Activated CD4-positive, alpha-beta T cell treated with anti-CD3 and anti-CD28 coated beads, Interleukin-2, amount 10 ng/mL, durations not matched to agents 7 days and 5 days (primary cell): Measurements from ENCODE around the gene PNMT. TPM values are rescaled to one million over a fixed set of nuclear protein-coding genes. Genes with fewer than 3 reads are reported as not detected.
"Not testable (repeated sequence)": the region's sequence is repeated elsewhere in the genome, so short reads cannot be mapped to it uniquely, and the experiment has no call there.

ENCODE experiments used
- CTCF ChIA-PET: fragments of 350-600 bp; sonication (Branson Sonifier 250); formaldehyde crosslinking; loops from one replicate; lab custom pipeline; 2021; ENCODE audit warnings: antibody characterized with exemption; lab: Charles Lee
- POLR2A ChIA-PET: fragments of 350-600 bp; sonication (Branson Sonifier 250); formaldehyde crosslinking; loops from one replicate; lab custom pipeline; 2021; ENCODE audit warnings: antibody characterized with exemption; lab: Charles Lee
- DNase-seq: peaks from one replicate; pipeline ENCODE4 v3.0.0-alpha.2; 2020
- H3K27ac Mint-ChIP-seq: one replicate; pipeline ENCODE4 v1.8.0; 2021; ENCODE audit warnings: mild to moderate bottlenecking, moderate library complexity, mixed read lengths
- H3K27me3 Mint-ChIP-seq: one replicate; pipeline ENCODE4 v1.8.0; 2021; ENCODE audit warnings: mixed read lengths
- H3K36me3 Mint-ChIP-seq: one replicate; pipeline ENCODE4 v1.8.0; 2021; ENCODE audit warnings: low read depth, mixed read lengths
- H3K4me1 Mint-ChIP-seq: one replicate; pipeline ENCODE4 v1.8.0; 2021; ENCODE audit warnings: mixed read lengths
- H3K4me3 Mint-ChIP-seq: one replicate; pipeline ENCODE4 v1.8.0; 2021; ENCODE audit warnings: mild to moderate bottlenecking, moderate library complexity, mixed read lengths
- H3K9me3 Mint-ChIP-seq: one replicate; pipeline ENCODE4 v1.8.0; 2021; ENCODE audit warnings: mixed read lengths
- total RNA-seq, 2 experiments: library from RNA; stranded (reverse); gene quantifications; one replicate each; pipeline ENCODE4 v1.2.3, GENCODE V29; 2021

PNMT gene
- total RNA-seq, 2 experiments from 2014 or later: 0.19 TPM; not detected in 1

- POLR2A ChIA-PET: interaction anchor here (0.7 to 1.0 kb wide), 2 partner anchors 14 to 41 kb away, joined by 3 to 6 read pairs; partner anchors contain the start of gene MIEN1
- no peak for DNase-seq
- H3K36me3 Mint-ChIP-seq: peaks cover 24% of the 10 kb centered on the region
- H3K27ac Mint-ChIP-seq: peak overlapping the region; percentile 98
- peaks cover 29% of the 10 kb centered on the region for H3K4me1 Mint-ChIP-seq
- peak overlapping the region; percentile 94 for H3K4me3 Mint-ChIP-seq
- H3K27me3 Mint-ChIP-seq: no peaks in the 10 kb centered on the region
- H3K9me3 Mint-ChIP-seq: peaks cover 7% of the 10 kb centered on the region
- CTCF ChIA-PET: interaction anchor here (1.0 to 2.4 kb wide), 8 partner anchors 10 to 341 kb away, joined by 3 to 14 read pairs (median 6); partner anchors contain the start of gene MIEN1
Measured at GRCh38 chr17:39688475-39688835, 20.2 kb downstream of the PNMT start.

DNA sequence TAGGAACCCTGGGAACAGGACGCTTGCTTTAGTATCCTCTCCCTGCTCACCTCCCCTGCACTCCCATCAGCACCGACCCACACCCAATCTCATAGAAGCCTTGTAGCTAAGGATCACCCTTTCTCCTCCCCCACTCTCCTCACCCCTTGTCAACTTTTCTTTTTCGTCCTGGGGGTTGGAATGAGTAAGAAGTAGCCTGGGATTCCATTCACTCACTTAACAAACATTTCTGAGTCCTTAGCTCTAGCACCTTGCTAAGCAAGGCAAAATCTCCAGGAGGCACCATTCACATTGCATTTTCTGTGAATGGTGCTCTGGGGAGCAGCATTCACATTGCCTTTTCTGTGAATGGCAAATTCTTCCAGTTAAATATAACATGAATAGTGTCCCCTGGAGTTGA is 20.7 kb downstream of the PNMT start:
- Mint-ChIP-seq H3K4me3 (peak overlapping the region; percentile 94), H3K36me3 (peaks cover 23% of the 10 kb centered on the region), H3K27me3 (no peaks in the 10 kb centered on the region), H3K27ac (peak overlapping the region; percentile 98), H3K9me3 (peaks cover 7% of the 10 kb centered on the region), H3K4me1 (peaks cover 29% of the 10 kb centered on the region)
- POLR2A ChIA-PET: no interaction called here
- CTCF ChIA-PET: interaction anchor here (1.1 to 2.4 kb wide), 5 partner anchors 11 to 67 kb away, joined by 3 to 14 read pairs (median 5); partner anchors contain the start of genes ERBB2 and MIEN1
- DNase-seq: no peak

- H3K36me3 Mint-ChIP-seq: peaks cover 3% of the 10 kb centered on the region
- no peak for DNase-seq
- ChIA-PET CTCF (no interaction called here), POLR2A (no interaction called here)
- H3K9me3 Mint-ChIP-seq: no peaks in the 10 kb centered on the region
- no peak overlapping the region for H3K4me3 Mint-ChIP-seq
- peaks cover 2% of the 10 kb centered on the region for H3K4me1 Mint-ChIP-seq
- no peak overlapping the region for H3K27ac Mint-ChIP-seq
- H3K27me3 Mint-ChIP-seq: peaks cover 9% of the 10 kb centered on the region
Measured at GRCh38 chr17:39694593-39694992, 26.3 kb downstream of the PNMT start.

DNA sequence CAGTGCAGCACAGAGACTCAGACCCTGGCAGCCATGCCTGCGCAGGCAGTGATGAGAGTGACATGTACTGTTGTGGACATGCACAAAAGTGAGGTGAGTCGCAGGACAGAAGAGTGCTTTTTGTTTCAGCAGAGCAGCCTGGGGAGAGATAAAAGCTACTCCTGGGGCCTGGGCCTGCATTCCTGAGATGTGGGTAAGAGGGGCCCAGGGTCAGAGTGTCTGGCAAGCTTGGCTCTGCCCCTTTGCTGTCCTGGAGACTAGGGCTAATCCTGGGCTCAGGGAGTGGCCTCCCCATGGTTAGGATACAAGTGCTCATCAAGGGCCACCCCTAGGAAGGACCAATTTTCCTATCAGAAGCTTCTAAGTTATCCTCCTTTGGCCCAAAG is 26.8 kb downstream of the PNMT start:
- H3K9me3 Mint-ChIP-seq: no peaks in the 10 kb centered on the region
- H3K4me1 Mint-ChIP-seq: peaks cover 5% of the 10 kb centered on the region
- no peak for DNase-seq
- ChIA-PET POLR2A (no interaction called here), CTCF (interaction anchor here (1.5 kb wide), 1 partner anchor 12 kb away, joined by 4 read pairs; no protein-coding TSS in a partner anchor)
- no peak overlapping the region for H3K4me3 Mint-ChIP-seq
- H3K27ac Mint-ChIP-seq: no peak overlapping the region
- peaks cover 3% of the 10 kb centered on the region for H3K36me3 Mint-ChIP-seq
- peaks cover 11% of the 10 kb centered on the region for H3K27me3 Mint-ChIP-seq

- no peak overlapping the region for H3K4me3 Mint-ChIP-seq
- peaks cover 5% of the 10 kb centered on the region for H3K4me1 Mint-ChIP-seq
- H3K27me3 Mint-ChIP-seq: peaks cover 26% of the 10 kb centered on the region
- H3K9me3 Mint-ChIP-seq: no peaks in the 10 kb centered on the region
- ChIA-PET CTCF (interaction anchor here (1.0 to 1.5 kb wide), 3 partner anchors 9 to 75 kb away, joined by 4 to 5 read pairs (median 4); partner anchors contain the start of gene PGAP3), POLR2A (no interaction called here)
- peaks cover 3% of the 10 kb centered on the region for H3K36me3 Mint-ChIP-seq
- DNase-seq: no peak
- peak overlapping the region; percentile 9 for H3K27ac Mint-ChIP-seq
Measured at GRCh38 chr17:39696731-39697130, 28.5 kb downstream of the PNMT start.

DNA sequence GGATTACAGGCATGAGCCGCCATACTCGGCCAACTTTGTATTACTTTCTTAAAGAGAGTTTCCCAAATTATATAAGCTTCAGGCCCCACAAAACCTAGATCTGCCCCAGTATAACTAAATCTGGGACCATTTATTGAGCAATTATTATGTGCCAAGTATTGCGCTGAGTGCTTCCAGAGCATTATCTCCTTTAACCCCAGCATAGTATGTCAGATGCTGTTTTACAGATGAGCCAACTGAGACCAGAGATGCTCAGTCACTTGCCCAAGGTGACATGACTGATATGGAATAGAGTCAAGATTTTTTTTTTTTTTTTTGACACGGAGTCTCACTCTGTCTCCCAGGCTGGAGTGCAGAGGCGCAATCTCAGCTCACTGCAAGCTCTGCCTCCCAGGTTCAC is 29.7 kb downstream of the PNMT start:
- Mint-ChIP-seq H3K27me3 (peaks cover 36% of the 10 kb centered on the region), H3K36me3 (peaks cover 3% of the 10 kb centered on the region), H3K27ac (no peak overlapping the region), H3K4me1 (peaks cover 5% of the 10 kb centered on the region), H3K9me3 (no peaks in the 10 kb centered on the region), H3K4me3 (no peak overlapping the region)
- POLR2A ChIA-PET: no interaction called here
- CTCF ChIA-PET: no interaction called here
- DNase-seq: no peak

GRCh38 chr17:39699157-39699817 is 31.0 kb downstream of the PNMT start:
- CTCF ChIA-PET: interaction anchor here (0.6 to 1.4 kb wide), 2 partner anchors 31 to 236 kb away, joined by 3 to 4 read pairs; partner anchors contain the start of gene MIEN1
- DNase-seq, H3K9me3 Mint-ChIP-seq, H3K4me3 Mint-ChIP-seq, H3K36me3 Mint-ChIP-seq, H3K27ac Mint-ChIP-seq, POLR2A ChIA-PET, H3K4me1 Mint-ChIP-seq: not testable (repeated sequence)
- peaks cover 42% of the 10 kb centered on the region for H3K27me3 Mint-ChIP-seq

DNA sequence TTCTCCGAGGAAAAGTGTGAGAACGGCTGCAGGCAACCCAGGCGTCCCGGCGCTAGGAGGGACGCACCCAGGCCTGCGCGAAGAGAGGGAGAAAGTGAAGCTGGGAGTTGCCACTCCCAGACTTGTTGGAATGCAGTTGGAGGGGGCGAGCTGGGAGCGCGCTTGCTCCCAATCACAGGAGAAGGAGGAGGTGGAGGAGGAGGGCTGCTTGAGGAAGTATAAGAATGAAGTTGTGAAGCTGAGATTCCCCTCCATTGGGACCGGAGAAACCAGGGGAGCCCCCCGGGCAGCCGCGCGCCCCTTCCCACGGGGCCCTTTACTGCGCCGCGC is 31.5 kb downstream of the PNMT start, which contains the start of gene ERBB2:
TSS of gene ERBB2 (plus strand) at position 247 of the 330 bp plus-strand sequence. CDS start 175 bp downstream, outside the sequence.
- H3K36me3 Mint-ChIP-seq: peaks cover 3% of the 10 kb centered on the region
- no peak within 1 kb of the TSS for H3K4me3 Mint-ChIP-seq
- H3K9me3 Mint-ChIP-seq: no peaks in the 10 kb centered on the region
- CTCF ChIA-PET: interaction anchor here (0.6 to 1.4 kb wide), 4 partner anchors 10 to 236 kb away, joined by 3 to 4 read pairs (median 4); partner anchors contain the start of gene MIEN1
- POLR2A ChIA-PET: no interaction called here
- DNase-seq: no peak
- peaks cover 42% of the 10 kb centered on the region for H3K27me3 Mint-ChIP-seq
- H3K27ac Mint-ChIP-seq: no peak within 1 kb of the TSS
- H3K4me1 Mint-ChIP-seq: peaks cover 6% of the 10 kb centered on the region

GRCh38 chr17:39700148-39700987 is 32.1 kb downstream of the PNMT start:
- Mint-ChIP-seq H3K4me1 (peaks cover 6% of the 10 kb centered on the region), H3K9me3 (no peaks in the 10 kb centered on the region), H3K27ac (no peak overlapping the region), H3K36me3 (peaks cover 3% of the 10 kb centered on the region), H3K27me3 (peaks cover 42% of the 10 kb centered on the region), H3K4me3 (no peak overlapping the region)
- CTCF ChIA-PET: interaction anchor here (0.8 to 1.4 kb wide), 4 partner anchors 11 to 30 kb away, joined by 3 to 4 read pairs (median 4); partner anchors contain the start of gene MIEN1
- POLR2A ChIA-PET: no interaction called here
- DNase-seq: no peak

DNA sequence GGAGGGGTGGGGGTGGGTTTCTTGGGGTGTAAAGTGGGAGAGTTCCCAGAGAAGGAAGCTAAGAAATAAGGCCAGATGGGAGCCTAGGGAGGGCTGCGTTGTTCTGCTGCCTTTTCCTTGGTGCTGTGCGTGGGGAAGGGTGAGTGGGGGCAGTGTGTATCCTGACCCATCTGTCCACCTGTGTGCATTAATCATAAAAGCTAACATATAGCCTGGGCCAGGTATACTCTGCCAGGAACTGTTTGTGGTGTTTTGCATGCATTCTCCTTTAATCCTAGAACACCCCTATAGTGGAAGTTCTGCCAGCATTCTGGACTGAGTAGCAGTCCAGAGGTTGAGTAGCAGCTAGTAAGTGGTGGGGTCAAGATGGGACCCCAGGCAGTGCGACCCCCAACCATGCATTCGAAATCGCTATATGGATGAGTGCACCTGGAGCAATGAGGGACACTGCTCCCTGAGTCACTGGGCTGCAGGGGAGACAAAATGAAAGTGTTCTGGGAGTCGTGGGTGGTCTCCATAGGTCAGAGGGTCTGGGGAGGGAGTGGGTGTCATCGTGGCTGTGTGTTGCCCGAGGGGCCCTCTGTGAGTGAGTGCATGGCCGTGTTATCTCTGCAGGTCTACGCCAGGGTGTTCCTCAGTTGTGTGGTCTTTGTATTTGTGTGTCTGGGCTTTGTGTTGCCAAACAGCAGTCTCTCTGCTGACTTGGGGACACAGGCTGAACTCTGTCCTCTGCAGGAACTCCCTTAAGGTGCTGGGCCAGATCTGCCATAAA is 32.9 kb downstream of the PNMT start:
- Mint-ChIP-seq H3K4me1 (peaks cover 6% of the 10 kb centered on the region), H3K27me3 (peaks cover 42% of the 10 kb centered on the region), H3K36me3 (peaks cover 3% of the 10 kb centered on the region), H3K9me3 (no peaks in the 10 kb centered on the region), H3K27ac (no peak overlapping the region), H3K4me3 (no peak overlapping the region)
- no peak for DNase-seq
- POLR2A ChIA-PET: interaction anchor here (0.8 kb wide), 1 partner anchor 11 kb away, joined by 4 read pairs; no protein-coding TSS in a partner anchor
- CTCF ChIA-PET: interaction anchor here (1.0 to 1.2 kb wide), 2 partner anchors 18 to 29 kb away, joined by 3 to 4 read pairs; partner anchors contain the start of gene MIEN1

DNA sequence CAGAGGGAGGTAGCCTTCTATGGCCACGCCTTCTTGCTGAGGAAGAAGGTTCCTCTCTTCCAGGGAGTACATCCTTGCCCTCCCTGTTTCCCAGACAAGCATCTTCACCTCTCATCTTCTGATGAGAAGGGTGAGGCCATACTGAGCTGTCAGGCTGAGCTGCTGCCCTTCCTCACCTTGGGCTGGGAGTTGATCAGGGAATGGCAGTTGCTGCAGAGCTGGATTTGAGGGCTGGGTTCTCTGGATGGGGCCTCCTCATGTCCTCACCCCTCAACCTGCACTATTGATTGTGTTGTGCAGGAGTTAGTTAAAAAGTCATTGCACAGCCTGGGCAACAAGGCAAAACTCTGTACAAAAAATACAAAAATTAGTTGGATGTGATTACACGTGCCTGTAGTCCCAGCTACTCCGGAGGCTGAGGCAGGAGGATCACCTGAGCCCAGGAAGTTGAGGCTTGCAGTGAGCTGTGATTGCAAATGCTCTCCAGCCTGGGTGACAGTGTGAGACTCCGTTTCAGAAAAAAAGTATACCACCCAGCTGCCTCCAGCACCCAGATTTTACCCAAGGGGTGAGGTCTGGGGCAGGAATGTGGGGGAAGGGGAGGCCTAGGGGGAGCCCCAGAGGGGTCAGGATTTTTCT is 33.6 kb downstream of the PNMT start:
- Mint-ChIP-seq H3K4me3 (no peak overlapping the region), H3K27me3 (peaks cover 42% of the 10 kb centered on the region), H3K27ac (no peak overlapping the region), H3K4me1 (peaks cover 12% of the 10 kb centered on the region), H3K36me3 (peaks cover 3% of the 10 kb centered on the region), H3K9me3 (no peaks in the 10 kb centered on the region)
- POLR2A ChIA-PET: interaction anchor here (0.8 kb wide), 1 partner anchor 12 kb away, joined by 4 read pairs; no protein-coding TSS in a partner anchor
- CTCF ChIA-PET: interaction anchor here (1.4 kb wide), 1 partner anchor 36 kb away, joined by 3 read pairs; the partner anchor contains the start of gene TCAP
- no peak for DNase-seq
